Panc1 (cell line): ENCODE data around the gene ACP3. TPM values are rescaled to one million over a fixed set of nuclear protein-coding genes. Genes with fewer than 3 reads are reported as not detected.
"Not testable (repeated sequence)": the region's sequence is repeated elsewhere in the genome, so short reads cannot be mapped to it uniquely, and the experiment has no call there.

Experiments used
- ATAC-seq: fragments of 200-7000 bp; cut with Tn5 transposase; 2 replicates; pipeline ENCODE4 v1.9.1; 2020; ENCODE audit warnings: mild to moderate bottlenecking, moderate library complexity
- BruUV-seq: library from RNA; stranded (reverse); fragments of 400-500 nt; replicated peaks from 2 replicates; lab custom pipeline; 2021; lab: Mats Ljungman, UMichigan
- CTCF ChIA-PET: fragments of 300-600 bp; sonication (Branson Sonifier 250); formaldehyde crosslinking; loops from one replicate; lab custom pipeline; 2022; ENCODE audit warnings: antibody characterized with exemption; lab: Charles Lee
- POLR2A ChIA-PET: fragments of 300-600 bp; sonication (Branson Sonifier 250); formaldehyde crosslinking; loops from one replicate; lab custom pipeline; 2022; ENCODE audit warnings: antibody characterized with exemption; lab: Charles Lee
- DNase-seq: peaks from one replicate; pipeline ENCODE4 v3.0.0-alpha.2; 2010; ENCODE audit warnings: low read depth, low spot score
- H3K27ac ChIP-seq: 2 replicates; pipeline ENCODE4 v1.5.1; 2011; ENCODE audit warnings: mild to moderate bottlenecking, low read length, inconsistent platforms
- H3K27me3 ChIP-seq: fragments of 200-500 bp; sonication (Bioruptor generic); 2 replicates; pipeline ENCODE4 v1.6.0; 2014; ENCODE audit warnings: low read length, inconsistent platforms; ENCODE audit not compliant: control insufficient read depth, insufficient read depth
- H3K36me3 ChIP-seq: fragments of 200-500 bp; sonication (Bioruptor generic); 2 replicates; pipeline ENCODE4 v1.5.1; 2014; ENCODE audit warnings: inconsistent platforms, mild to moderate bottlenecking, low read length, moderate library complexity; ENCODE audit not compliant: control insufficient read depth, insufficient read depth
- H3K4me1 ChIP-seq: 2 replicates; pipeline ENCODE4 v1.5.1; 2011; ENCODE audit warnings: inconsistent platforms, mild to moderate bottlenecking, low read length, moderate library complexity; ENCODE audit not compliant: control insufficient read depth, insufficient read depth
- H3K4me3 ChIP-seq, 2 experiments: 2 replicates each; pipeline ENCODE4 v1.5.1; 2011 to 2012; ENCODE audit warnings: low read depth in 2 of 2, low read length in 2 of 2, mild to moderate bottlenecking in 2 of 2, inconsistent platforms in 1 of 2, moderate library complexity in 1 of 2
- H3K9me3 ChIP-seq: fragments of 200-500 bp; sonication (Bioruptor generic); 2 replicates; pipeline ENCODE4 v1.5.1; 2014; ENCODE audit warnings: low read depth, mild to moderate bottlenecking, inconsistent platforms, low read length, moderate library complexity; ENCODE audit not compliant: control insufficient read depth, insufficient read depth
- POLR2AphosphoS5 ChIP-seq: IDR thresholded peaks from 2 replicates; pipeline ENCODE4 v1.6.1; 2012; ENCODE audit warnings: mild to moderate bottlenecking, low read depth, low read length, moderate library complexity
- REST ChIP-seq, 2 experiments: IDR thresholded peaks; 2 replicates each; pipeline ENCODE4 v1.6.1; 2011 to 2012; ENCODE audit warnings: low read depth in 2 of 2, control low read depth in 1 of 2, low read length in 1 of 2, mild to moderate bottlenecking in 1 of 2, moderate library complexity in 1 of 2; ENCODE audit not compliant: insufficient read depth in 1 of 2
- SIN3A ChIP-seq: IDR thresholded peaks from 2 replicates; pipeline ENCODE4 v1.6.1; 2012; ENCODE audit warnings: low read depth, mild to moderate bottlenecking, low read length, moderate library complexity, borderline replicate concordance; ENCODE audit not compliant: insufficient read depth
- TCF7L2 ChIP-seq: IDR thresholded peaks from 2 replicates; pipeline ENCODE4 v1.6.1; 2011; ENCODE audit warnings: mild to moderate bottlenecking, low read depth, low read length, inconsistent platforms
- in situ Hi-C: cut with HindIII; loops from 2 replicates; pipeline ENCODE4 v1.10.0; 2016; ENCODE audit warnings: low sequenced_read_pairs, low pct_unique_long_range_greater_than_20kb
- intact Hi-C: fragments of 100-400 bp; cut with micrococcal nuclease; formaldehyde crosslinking; loops from one replicate; pipeline ENCODE4 v1.10.0; 2022; ENCODE audit not compliant: unreplicated experiment
- total RNA-seq: library from RNA; stranded (reverse); gene quantifications from one replicate; pipeline ENCODE4 v1.2.1, GENCODE V29; 2021; ENCODE audit not compliant: unreplicated experiment
- TF ChIP-seq, protein P1 (sequence below): fragments of 450-650 bp; IDR thresholded peaks from 2 replicates; pipeline ENCODE4 v1.5.1; 2017; ENCODE audit warnings: mild to moderate bottlenecking

ACP3 gene
- total RNA-seq, 1 experiment from 2014 or later = not detected

- TF ChIP-seq REST (IDR thresholded peaks at IDR 0.05; ENCODE audit: insufficient read depth in 1 of 2, low read depth in 2 of 2, low read length in 1 of 2) = no peak
- TF ChIP-seq POLR2AphosphoS5 = no peak
- no peak for TF ChIP-seq SIN3A
- no peak for TF ChIP-seq TCF7L2
- TF ChIP-seq, protein P1, sequence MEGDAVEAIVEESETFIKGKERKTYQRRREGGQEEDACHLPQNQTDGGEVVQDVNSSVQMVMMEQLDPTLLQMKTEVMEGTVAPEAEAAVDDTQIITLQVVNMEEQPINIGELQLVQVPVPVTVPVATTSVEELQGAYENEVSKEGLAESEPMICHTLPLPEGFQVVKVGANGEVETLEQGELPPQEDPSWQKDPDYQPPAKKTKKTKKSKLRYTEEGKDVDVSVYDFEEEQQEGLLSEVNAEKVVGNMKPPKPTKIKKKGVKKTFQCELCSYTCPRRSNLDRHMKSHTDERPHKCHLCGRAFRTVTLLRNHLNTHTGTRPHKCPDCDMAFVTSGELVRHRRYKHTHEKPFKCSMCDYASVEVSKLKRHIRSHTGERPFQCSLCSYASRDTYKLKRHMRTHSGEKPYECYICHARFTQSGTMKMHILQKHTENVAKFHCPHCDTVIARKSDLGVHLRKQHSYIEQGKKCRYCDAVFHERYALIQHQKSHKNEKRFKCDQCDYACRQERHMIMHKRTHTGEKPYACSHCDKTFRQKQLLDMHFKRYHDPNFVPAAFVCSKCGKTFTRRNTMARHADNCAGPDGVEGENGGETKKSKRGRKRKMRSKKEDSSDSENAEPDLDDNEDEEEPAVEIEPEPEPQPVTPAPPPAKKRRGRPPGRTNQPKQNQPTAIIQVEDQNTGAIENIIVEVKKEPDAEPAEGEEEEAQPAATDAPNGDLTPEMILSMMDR = 0 out of 2 replicates have a peak, but pooled peaks have one; percentile 5
- ATAC-seq (no peak), DNase-seq (no peak)
- BruUV-seq = no TSS peak
- peaks cover 13% of the 10 kb centered on the region for H3K27me3 ChIP-seq
- in situ Hi-C loops (no loop called here), intact Hi-C loops (loop anchor here (10.0 kb wide), 1 partner anchor 360 kb away; the partner anchor contains the start of gene CPNE4)
- no peaks in the 10 kb centered on the region for H3K4me1 ChIP-seq
- ChIA-PET POLR2A (no interaction called here), CTCF (no interaction called here)
- H3K36me3 ChIP-seq = no peaks in the 10 kb centered on the region
- no peak overlapping the region for H3K4me3 ChIP-seq
- no peak overlapping the region for H3K27ac ChIP-seq
- no peaks in the 10 kb centered on the region for H3K9me3 ChIP-seq
These were observed 77.9 kb downstream of the ACP3 start for GRCh38 chr3:132395126-132395525.

DNA sequence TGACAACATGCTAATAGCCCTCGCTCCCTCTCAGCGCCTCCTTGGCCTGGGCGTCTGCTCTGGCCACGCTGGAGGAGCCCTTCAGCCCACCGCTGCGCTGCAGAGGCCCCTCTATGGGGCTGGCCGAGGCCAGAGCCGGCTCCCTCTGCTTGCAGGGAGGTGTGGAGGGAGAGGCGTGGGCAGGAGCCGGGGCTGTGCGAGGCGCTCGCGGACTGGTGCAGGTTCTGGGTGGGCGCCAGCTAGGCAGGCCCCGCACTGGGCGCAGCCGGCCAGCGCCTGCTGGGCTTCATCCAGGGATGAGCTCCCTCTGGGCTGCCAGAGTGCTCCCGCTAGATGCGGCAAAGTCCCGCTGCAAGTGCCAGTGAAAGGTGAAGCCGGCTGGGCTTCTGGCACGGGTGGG lies 79.0 kb downstream of the ACP3 start:
- BruUV-seq = no TSS peak
- H3K27me3 ChIP-seq = peaks cover 9% of the 10 kb centered on the region
- no peaks in the 10 kb centered on the region for H3K36me3 ChIP-seq
- H3K4me1 ChIP-seq = no peaks in the 10 kb centered on the region
- intact Hi-C loops = loop anchor here (10.0 kb wide), 1 partner anchor 361 kb away; the partner anchor contains the start of gene CPNE4
- DNase-seq (no peak), ATAC-seq (no peak)
- in situ Hi-C loops = no loop called here
- TF ChIP-seq, protein P1 = no peak
- TF ChIP-seq POLR2AphosphoS5 (no peak), REST (IDR thresholded peaks at IDR 0.05; ENCODE audit: insufficient read depth in 1 of 2, low read depth in 2 of 2, low read length in 1 of 2) (no peak), SIN3A (no peak), TCF7L2 (no peak)
- no peak overlapping the region for H3K4me3 ChIP-seq
- H3K27ac ChIP-seq = no peak overlapping the region
- ChIA-PET POLR2A (no interaction called here), CTCF (no interaction called here)
- no peaks in the 10 kb centered on the region for H3K9me3 ChIP-seq

- in situ Hi-C loops = not testable (repeated sequence)
These were observed 79.6 kb downstream of the ACP3 start for GRCh38 chr3:132396776-132397175.

More at GRCh38 chr3:132396776-132397175, 79.6 kb downstream of the ACP3 start:
- ATAC-seq, CTCF ChIA-PET, POLR2A ChIA-PET, DNase-seq, BruUV-seq, H3K9me3 ChIP-seq, H3K4me3 ChIP-seq, H3K4me1 ChIP-seq, H3K27ac ChIP-seq, H3K36me3 ChIP-seq: not testable (repeated sequence)
- intact Hi-C loops = loop anchor here (10.0 kb wide), 1 partner anchor 362 kb away; the partner anchor contains the start of gene CPNE4
- H3K27me3 ChIP-seq = peaks cover 13% of the 10 kb centered on the region
